Activated T-cell treated with anti-CD3 and anti-CD28 coated beads for 1 hour (primary cell): ENCODE measurements around the gene PEAK3.

Source experiments
- DNase-seq: peaks from one replicate; pipeline ENCODE4 v3.0.0-alpha.2; 2020; ENCODE audit warnings: low read depth

PEAK3 gene

DNA sequence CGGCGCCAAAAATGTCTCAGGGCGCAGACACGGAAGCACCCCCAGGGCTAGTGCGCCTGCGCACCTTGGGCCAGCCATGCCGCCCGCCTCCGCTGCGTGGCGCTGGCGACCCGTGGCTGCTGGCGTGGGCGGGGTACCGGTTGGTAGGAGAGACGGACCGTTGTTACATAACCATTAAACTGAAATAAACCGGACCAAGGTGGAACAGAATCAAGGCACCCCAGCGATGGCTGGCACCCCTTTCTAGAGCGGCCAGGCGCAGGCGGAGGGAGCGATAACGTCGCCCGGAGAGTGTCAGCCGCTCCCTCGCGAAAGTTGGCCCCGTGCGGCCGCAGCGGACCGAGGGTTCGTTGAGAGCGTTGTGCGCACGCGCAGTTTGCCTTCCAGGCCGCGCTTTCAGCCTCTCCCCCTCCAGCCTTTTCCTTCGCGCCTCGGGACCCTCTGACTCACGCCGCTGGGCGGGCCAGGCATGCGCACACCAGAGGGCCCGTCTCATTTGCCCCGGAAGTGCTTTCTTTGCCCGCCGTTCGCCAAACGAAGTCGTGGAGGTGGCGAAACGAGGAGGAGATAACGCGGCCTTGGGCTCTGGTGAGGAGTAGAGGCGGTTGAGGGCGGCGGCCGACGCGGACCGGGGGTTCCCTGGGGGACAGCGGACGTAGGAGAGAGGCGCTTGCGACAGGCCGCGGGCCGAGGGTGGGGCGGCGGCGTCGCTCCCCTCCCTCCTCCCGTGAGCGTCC is 45.5 kb downstream of the PEAK3 start, which contains the start of the genes PLEKHJ1 and SF3A2:
Gene PLEKHJ1, minus strand, starts transcription at position 16 of the 737 bp plus-strand sequence. CDS start 81 bp downstream, outside the sequence.
Gene SF3A2, plus strand, starts transcription at position 511 of the 737 bp plus-strand sequence. CDS start 6,595 bp downstream, outside the sequence.
- DNase-seq = peak; percentile 98

GRCh38 chr19:2236064-2236313 is 46.0 kb downstream of the PEAK3 start:
- no peak for DNase-seq

GRCh38 chr19:2235381-2236063 is 46.5 kb downstream of the PEAK3 start:
- no peak for DNase-seq

DNA sequence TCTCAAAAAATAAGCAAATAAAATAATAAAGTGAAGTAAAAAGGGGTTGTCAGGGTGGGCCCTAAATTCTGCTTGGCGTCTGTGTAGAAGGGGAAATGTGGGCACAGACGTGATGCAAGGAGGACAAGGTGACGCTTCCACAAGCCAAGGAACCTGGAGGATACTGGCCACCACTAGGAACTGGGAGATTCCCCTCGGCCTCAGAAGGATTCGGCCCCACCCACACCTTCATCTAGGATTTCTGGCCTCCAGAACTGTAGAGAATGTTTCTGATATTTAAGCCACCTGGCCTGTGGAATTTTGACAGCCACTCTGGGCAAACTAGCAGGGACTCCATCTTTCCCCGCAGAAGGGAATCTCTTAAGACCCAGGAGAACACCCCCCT is 47.0 kb downstream of the PEAK3 start:
- no peak for DNase-seq

- no peak for DNase-seq
These were observed 48.2 kb downstream of the PEAK3 start for GRCh38 chr19:2233601-2234280.

DNA sequence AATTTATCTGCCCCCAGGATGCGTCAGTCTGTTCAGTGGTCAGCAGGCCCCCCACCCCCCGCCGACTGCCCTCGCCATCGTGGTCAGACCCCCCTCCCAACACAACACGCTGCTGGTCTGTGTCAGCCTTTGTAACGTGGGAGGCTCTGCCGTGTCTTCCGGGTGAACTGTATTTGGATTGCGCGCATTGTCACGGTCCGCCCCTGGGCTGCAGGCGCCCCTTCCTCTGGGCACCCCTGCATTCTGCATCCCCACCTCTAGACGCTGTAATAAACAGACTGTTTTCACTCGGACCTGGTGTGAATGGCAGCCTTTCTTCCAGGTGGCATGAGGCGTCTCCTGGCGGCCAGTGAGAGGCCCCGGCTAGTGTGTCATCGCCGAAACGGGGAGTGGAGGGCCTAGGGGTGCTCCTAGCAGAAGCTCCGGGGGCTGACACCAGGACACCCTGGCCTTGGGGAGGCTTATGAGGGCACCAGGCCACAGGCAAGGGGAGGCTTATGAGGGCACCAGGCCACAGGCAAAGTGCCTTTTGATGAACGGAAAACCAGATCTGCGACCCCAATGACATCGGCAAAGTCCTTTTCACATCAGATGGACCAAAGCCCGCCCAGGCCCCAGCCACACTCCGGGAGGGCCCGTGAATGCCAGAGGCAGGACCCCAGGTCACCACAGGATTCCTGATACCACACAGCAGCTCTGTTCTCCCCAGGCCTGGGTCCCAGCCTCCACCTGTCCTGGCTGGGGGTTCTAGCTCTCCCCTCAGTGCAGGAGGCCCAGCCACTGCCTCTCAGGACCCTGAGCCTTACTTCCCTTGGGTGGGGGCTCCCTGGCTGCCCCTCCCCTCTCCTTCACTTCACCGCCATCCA is 49.5 kb downstream of the PEAK3 start:
- DNase-seq = no peak

DNA sequence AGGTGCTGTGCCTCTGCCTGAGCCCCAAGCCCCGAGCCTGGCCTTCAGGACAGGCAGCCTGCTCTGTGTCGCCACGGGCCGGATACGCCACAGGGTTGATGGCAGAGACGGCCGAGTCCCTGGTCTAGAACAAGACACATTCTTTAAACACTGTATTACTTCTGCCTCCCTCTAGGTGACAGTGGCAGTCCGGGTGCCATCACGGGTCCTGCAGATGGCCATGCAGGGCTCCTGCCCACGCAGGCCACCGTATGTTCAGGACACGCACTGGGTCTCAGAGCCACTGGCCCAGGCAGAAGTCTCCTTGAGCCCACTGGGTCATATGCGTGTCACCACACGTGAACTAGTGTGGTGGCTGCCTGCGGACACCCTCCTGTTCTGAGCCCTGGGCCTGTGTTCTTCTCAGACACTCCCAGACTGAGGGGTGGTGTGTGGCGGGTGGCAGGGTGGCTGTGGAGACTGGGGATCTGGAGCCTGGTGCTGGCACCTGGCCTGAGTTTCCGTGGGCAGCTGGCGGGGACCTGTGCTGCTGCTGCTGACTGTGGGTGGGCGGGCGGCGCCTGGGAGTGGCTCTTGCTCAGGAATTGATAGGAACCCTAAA is 50.3 kb downstream of the PEAK3 start:
- DNase-seq = no peak

DNA sequence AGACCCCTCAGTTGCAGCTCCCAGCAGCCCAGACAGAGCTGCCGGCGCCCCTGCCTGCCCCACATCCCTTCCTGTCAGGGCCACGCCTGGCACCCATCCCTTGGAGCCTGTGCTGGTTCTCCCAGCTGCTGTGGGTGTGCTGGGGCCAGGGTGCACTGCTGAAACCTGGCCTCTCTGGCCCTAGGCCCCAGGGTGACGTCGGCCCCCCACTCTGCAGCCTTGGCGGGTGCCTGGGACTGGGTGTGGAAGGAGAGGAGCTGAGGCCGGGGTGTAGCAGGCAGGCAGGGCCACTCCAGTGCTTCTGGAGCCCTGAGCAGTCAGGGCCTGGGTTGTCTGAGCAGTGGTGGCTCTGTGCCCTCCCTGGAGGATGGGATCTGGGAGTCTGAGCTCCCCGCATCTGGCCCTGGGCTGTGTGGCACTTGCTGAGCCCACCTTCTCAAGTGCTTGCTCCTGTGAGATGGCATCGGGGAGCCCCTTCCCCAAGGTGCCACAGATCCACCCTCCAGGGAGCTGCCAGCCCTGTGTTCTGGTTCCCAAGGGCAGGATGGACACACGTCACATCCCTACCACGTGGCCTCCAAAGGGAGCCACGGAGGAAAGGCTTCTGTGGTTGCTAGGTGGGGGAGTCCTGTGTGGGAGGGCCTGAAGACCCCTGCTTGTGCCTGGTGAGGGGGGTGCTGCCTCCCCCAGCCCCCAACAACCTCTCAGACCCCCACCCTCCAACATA is 51.0 kb downstream of the PEAK3 start:
- DNase-seq = no peak

GRCh38 chr19:2230033-2230531 is 51.9 kb downstream of the PEAK3 start:
- DNase-seq = no peak

- no peak for DNase-seq
These were observed 52.6 kb downstream of the PEAK3 start for GRCh38 chr19:2229103-2230032.

- DNase-seq = no peak
These were observed 53.6 kb downstream of the PEAK3 start for GRCh38 chr19:2228157-2229030.

DNA sequence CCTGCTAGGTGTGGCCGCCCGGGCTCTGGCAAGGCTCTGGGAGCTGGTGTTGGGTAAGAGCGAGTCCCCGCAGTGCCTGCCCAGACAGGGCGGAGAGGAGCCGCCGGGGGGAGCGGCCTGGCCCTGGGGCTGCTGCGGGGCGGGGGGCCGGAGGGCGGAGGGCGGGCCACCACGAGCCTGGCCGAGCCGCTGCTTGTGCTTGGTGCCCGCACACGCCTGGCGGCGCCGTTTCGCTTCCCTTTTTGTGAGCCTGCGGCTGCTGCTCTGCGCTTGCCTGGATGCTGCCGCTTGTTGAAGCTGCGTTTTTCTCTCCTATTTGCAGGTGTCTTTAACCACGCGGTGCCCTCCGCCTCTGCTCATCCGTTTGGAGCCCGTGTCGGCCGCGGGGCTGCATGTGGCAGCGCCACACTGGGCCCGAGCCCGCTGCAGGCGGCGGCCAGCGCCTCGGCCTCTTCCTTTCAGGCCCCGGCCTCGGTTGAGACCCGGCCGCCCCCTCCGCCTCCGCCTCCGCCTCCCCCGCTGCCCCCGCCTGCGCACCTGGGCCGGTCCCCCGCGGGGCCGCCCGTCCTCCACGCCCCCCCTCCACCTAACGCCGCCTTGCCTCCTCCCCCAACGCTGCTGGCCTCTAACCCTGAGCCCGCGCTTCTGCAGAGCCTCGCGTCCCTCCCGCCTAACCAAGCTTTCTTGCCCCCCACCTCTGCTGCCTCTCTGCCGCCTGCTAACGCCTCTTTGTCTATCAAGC is 54.4 kb downstream of the PEAK3 start:
- no peak for DNase-seq

DNA sequence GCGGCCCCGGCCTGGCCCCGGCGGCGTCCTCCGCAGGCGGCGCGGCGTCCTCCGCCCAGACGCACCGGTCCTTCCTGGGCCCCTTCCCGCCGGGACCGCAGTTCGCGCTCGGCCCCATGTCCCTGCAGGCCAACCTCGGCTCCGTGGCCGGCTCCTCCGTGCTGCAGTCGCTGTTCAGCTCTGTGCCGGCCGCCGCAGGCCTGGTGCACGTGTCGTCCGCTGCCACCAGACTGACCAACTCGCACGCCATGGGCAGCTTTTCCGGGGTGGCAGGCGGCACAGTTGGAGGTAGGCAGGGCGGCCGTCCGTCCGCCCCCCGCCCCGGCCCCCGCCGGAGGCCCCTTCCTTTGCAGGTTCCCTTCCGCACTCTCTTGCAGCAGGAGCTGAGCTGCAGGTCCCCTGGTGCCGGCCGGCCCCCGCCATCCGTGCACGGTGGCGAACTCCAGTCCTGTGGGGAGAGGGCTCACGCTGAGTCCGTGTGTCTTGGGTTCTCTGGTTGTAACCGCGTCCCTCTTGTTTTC is 55.1 kb downstream of the PEAK3 start:
- DNase-seq = no peak

DNA sequence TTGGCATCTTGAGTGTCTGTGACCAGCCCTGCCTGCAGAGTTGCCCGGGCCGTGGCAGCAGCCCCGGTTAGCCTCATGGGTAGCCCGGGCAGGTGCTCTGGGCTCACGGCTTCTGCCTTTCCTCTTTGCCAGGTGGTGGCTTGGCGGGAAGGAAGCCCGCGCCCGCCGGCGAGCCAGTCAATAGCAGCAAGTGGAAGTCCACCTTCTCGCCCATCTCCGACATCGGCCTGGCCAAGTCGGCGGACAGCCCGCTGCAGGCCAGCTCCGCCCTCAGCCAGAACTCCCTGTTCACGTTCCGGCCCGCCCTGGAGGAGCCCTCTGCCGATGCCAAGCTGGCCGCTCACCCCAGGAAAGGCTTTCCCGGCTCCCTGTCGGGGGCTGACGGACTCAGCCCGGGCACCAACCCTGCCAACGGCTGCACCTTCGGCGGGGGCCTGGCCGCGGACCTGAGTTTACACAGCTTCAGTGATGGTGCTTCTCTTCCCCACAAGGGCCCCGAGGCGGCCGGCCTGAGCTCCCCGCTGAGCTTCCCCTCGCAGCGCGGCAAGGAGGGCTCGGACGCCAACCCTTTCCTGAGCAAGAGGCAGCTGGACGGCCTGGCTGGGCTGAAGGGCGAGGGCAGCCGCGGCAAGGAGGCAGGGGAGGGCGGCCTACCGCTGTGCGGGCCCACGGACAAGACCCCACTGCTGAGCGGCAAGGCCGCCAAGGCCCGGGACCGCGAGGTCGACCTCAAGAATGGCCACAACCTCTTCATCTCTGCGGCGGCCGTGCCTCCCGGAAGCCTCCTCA is 55.7 kb downstream of the PEAK3 start:
- no peak for DNase-seq

- DNase-seq = no peak
These were observed 56.4 kb downstream of the PEAK3 start for GRCh38 chr19:2225415-2226050.

- DNase-seq = no peak
These were observed 57.1 kb downstream of the PEAK3 start for GRCh38 chr19:2224754-2225349.
